Myocyte (in vitro differentiated cells): ENCODE results near the gene WWOX. TPM values are rescaled to one million over a fixed set of nuclear protein-coding genes. Genes with fewer than 3 reads are reported as not detected.
"Not testable (repeated sequence)": the region's sequence is repeated elsewhere in the genome, so short reads cannot be mapped to it uniquely, and the experiment has no call there.

ENCODE experiments used
- DNase-seq: peaks from one replicate; pipeline ENCODE4 v3.0.0-alpha.2; 2012; ENCODE audit warnings: low read depth
- total RNA-seq: library from RNA; depleted of rRNA; stranded (reverse); fragments of >200 nt; gene quantifications from 2 replicates; pipeline ENCODE4 v1.2.3, GENCODE V29; 2014

WWOX gene
- total RNA-seq, 1 donor from 2014 or later, result 12.5 TPM

GRCh38 chr16:78597809-78598570 lies 498.5 kb downstream of the WWOX start:
- no peak for DNase-seq

- no peak for DNase-seq
Observed at GRCh38 chr16:78599271-78599670, 499.8 kb downstream of the WWOX start.

DNA sequence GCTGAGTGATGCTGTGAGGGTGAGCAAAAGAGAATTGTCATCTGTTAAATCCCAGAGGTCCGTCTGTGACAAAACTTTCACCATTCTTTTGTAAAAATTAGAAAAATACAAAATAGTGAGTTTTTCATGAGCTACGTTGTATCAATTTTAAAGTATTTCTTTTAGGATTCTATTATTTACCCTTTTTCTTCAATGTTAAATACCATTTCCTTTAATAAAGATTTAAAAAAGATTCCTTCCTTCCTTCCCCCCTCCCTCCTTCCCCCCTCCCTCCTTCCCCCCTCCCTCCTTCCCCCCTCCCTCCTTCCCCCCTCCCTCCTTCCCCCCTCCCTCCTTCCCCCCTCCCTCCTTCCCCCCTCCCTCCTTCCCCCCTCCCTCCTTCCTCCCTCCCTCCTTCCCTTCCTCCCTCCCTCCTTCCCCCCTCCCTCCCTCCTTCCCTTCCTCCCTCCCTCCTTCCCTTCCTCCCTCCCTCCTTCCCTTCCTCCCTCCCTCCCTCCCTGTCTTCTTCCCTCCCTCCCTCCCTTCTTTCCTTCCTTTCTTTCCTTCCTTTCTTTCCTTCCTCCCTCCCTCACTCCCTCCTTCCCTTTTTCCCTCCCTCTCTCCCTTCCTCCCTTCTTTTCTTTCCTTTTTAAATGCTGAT lies 505.1 kb downstream of the WWOX start:
- DNase-seq, result not testable (repeated sequence)

DNA sequence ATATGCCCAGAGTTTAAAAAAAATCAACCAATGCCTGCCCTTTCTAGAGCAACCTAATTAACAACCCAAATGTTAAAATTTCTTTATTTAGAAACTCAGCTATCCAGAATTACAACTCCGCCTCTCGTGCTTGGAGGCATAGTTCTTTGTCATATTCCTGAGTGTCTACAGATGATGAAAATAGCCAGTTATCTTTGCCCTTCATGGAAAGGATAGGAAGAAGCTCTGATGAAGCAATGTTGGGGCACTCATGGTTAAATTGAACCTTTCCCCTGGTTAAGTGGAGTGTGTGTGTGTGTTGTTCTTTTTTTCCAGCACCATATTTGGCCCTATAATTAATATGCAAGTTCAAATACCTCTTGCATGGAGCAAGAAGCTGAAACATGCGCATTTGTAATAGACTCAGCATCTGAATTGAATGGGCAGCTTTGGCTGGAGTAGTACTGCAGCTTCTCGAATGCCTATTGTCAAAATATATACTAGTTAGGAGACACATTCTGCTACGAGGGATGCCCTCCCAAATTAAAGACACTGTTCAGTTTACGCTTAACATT lies 506.2 kb downstream of the WWOX start:
- no peak for DNase-seq

- no peak for DNase-seq
Observed at GRCh38 chr16:78606545-78606944, 507.1 kb downstream of the WWOX start.

- no peak for DNase-seq
Observed at GRCh38 chr16:78607022-78607421, 507.6 kb downstream of the WWOX start.

GRCh38 chr16:78607465-78607864 lies 508.0 kb downstream of the WWOX start:
- no peak for DNase-seq

- DNase-seq, result no peak
Observed at GRCh38 chr16:78608305-78608776, 508.9 kb downstream of the WWOX start.

DNA sequence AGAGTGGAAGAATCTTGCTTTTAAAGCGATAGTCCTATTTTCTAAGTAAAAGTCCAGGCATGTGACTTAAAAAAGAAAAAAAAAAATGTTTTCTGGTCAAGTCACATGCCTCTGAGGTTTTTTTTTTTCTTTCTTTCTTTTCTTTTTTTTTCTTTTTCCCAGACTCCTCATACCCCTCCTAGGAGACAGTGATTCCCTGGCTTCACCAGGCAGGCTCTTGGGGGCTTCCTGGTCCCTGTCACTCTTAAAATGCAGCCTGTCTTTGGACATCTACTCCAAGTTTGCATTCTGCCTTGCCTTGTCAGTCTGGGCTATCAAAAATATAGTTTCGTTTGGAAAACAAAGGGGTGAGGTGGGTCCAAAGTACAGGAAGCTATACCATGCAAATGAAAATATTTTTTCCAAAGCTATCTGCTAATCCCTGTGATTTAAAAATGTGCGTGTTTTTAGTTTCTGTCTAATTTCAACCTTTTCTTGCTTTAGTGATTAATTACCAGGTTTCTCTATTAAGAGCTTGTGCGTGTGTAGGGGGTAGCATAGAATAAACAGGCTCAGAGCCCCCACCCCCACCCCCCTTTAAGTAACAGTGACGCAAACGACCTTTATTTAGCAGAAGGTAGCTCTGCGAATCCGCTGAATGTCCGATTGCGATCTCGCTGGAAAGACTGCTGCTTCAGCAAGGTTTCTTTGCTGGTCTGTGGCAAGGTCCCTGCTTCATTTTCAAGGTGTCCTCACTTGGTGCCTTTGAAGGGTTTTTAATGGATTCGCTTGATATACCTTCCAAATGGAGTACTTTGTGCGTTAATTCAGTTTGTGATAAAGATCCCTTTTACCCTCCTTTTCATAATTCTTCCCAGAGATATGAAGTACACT lies 510.2 kb downstream of the WWOX start:
- DNase-seq, result no peak

DNA sequence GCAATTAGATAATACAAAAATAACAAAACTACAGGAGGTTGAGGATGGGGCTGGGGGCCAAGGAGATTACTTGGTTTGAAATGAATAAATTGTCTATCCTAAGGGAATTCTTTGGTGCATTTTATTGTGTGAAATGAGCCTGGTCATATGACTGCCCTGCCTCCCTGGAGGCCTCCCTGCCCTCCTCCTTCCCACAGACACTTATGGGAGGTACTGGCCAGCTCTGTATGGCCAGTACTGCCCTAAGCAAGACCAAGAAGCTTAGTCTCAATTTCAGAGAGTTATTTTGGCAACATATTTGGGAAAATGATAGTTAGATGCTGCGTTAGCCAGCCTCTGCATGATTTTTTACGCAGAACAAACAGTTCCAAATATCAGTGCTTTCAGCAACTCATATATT lies 511.9 kb downstream of the WWOX start:
- DNase-seq, result no peak

DNA sequence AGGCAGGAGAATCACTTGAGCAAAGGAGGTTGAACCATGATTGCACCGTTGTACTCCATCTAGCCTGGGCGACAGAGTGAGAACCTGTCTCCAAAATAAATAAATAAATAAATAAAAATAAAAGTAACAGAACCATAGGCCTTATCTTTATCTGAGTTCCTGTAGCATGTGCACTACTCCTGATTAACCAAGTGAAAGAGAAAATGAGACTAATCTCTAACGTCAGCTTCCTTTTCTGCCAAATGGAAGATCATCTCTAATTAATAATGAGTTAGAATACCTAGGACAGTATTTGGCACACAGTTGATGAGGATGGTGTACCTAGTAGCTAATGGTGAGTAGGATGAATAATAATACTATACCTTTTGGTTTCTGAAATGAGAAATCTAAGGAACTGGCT lies 520.4 kb downstream of the WWOX start:
- DNase-seq, result no peak

GRCh38 chr16:78620291-78620690 lies 520.8 kb downstream of the WWOX start:
- no peak for DNase-seq

DNA sequence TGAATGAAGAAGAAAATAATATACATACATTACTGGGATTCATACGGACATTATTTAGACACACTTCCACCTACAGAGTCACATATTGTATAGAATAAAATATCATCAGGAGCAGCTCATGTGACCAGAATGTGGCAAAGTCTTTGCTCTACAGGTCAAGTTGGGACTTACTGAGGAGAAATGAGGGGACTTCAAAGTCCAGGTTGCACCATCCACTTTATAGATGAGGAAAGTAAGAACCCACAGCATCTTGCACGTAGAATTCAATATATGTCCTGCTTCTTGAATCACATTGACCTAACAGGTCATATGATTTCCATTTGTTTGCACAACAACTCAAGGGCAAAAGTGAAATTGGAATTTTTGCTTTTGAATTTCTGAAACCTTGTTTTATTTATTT lies 524.3 kb downstream of the WWOX start:
- no peak for DNase-seq

- no peak for DNase-seq
Observed at GRCh38 chr16:78624366-78624765, 524.9 kb downstream of the WWOX start.

GRCh38 chr16:78628461-78629045 lies 529.1 kb downstream of the WWOX start:
- peak; percentile 47 for DNase-seq

GRCh38 chr16:78629173-78629572 lies 529.7 kb downstream of the WWOX start:
- peak; percentile 91 for DNase-seq

DNA sequence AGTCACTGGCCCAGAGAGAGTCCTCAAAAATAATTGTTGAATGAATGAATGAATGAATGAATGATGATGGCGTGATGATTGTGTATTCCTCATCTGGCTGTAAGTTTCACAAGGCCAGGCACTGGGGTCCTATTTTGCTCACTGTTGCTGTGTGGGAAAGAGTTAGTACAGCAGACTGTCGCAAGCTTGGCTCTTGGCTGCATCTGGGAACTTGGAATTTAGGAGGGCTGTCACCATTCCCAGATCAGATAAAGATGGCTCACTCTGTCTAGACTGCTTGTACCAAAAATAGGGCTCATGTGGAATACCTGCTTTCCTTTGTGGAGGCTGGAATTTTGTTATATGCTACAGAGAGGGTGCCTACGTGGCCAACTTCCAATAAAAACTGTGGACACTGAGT lies 530.6 kb downstream of the WWOX start:
- peak; percentile 44 for DNase-seq

DNA sequence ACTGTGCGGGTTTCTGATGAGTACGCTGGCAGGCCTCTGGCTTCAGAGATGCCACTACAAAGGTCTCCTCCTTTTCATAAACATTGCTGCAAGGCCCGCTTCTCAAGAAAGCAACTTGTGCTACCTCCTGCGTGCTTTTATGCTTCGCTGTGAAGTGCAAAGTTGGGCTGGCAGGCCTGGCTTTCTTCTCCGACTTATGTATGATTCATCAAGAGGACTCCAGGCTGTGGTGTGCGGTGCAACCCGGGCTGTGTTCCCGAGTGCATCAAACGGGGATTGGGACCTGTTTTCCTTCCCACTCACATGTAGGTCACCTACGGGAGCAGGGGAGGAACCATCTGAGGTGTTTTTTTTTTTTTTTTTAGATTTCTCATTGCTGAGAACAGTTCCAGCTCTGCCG lies 534.1 kb downstream of the WWOX start:
- no peak for DNase-seq

DNA sequence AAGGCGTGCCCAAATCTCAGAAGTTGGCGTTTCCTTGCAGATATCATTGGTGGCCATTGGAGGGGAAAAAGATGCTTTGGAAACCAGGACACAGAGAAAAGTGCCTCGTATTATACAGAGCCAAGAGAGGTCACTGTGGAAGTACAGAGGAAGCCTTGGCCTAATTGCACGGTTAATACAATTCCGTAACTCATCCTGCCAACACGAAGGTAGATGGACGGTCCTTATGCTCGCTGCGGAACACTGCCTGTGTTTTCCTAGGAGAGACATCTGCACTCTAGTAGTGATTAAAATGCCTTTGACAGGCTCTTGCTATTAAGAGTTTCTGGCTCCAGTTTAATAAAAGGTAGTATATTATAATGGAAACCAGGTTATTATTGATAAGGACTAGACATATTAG lies 536.4 kb downstream of the WWOX start:
- no peak for DNase-seq

DNA sequence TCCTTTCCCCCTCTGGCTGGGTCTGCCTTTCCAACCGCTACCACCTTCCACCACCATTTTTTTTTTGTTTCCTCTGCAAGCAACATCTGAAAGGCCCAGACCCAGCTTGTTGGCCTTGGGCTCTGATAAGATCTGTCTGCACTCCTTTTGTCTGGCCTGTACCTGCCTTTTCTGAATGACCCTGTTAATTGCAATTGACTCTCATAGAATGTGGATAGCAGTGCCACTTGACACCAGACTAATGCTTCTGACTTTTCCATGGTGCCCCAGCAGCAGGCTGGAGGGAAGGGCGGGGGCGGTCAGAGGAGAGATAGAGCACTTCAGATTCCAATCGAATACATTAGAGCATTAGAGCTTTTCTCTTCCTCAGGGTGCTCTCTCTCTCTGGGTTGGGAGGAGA lies 538.9 kb downstream of the WWOX start:
- DNase-seq, result no peak

- DNase-seq, result peak; percentile 87
Observed at GRCh38 chr16:78639775-78640174, 540.3 kb downstream of the WWOX start.
